ENCODE measurements around the gene CDC5L.

The CDC5L gene

DNA sequence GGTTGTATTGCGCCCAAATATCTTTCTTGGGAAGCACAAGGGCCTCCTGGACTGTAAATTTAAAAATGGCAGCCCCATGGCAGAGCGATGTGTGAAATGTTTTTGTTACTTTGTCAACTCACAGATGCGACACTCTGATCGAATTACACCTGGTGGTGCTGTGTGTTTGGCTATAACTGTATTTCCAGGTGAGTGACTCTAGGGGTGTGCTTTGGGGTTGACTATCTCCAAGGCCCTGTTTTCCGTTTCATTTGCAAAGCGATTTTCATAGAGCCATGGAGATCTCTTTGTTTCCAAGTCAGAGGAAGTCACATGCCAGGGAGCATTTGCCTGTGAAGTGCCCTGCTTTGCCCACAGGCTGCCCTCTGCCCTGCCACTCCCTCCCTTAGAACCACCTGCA lies 93.5 kb downstream of the CDC5L start:
- Histone ChIP-seq H3K27me3 (ENCODE audit: low read length) (no peaks in the 10 kb centered on the region), H3K4me3 (ENCODE audit: insufficient read depth, low read length, poor library complexity, severe bottlenecking) (no peak overlapping the region), H2AFZ (ENCODE audit: low read depth, low read length, severe bottlenecking) (no peak overlapping the region), H4K20me1 (ENCODE audit: low read depth, low read length) (no peaks in the 10 kb centered on the region), H3K9me3 (ENCODE audit: insufficient read depth, low read length) (no peaks in the 10 kb centered on the region), H3K27ac (ENCODE audit: low read depth, low read length) (no peak overlapping the region), H3K4me2 (ENCODE audit: low read depth, low read length, poor library complexity, severe bottlenecking) (no peak overlapping the region), H3K36me3 (ENCODE audit: low read length) (no peaks in the 10 kb centered on the region), H3K79me2 (ENCODE audit: insufficient read depth, low read length) (no peaks in the 10 kb centered on the region), H3K9me2 (replicated peaks; ENCODE audit: insufficient read depth, low read length) (no peaks in the 10 kb centered on the region), H3K9ac (ENCODE audit: low read length) (no peak overlapping the region), H3F3A (ENCODE audit: insufficient read depth) (no peaks in the 10 kb centered on the region)
- TF ChIP-seq EZH2phosphoT487 (conservative IDR thresholded peaks at IDR 0.05; ENCODE audit: low read length) (no peak), CTCF (IDR thresholded peaks at IDR 0.05; ENCODE audit: insufficient read depth, low read length, poor library complexity, severe bottlenecking) (no peak)

DNA sequence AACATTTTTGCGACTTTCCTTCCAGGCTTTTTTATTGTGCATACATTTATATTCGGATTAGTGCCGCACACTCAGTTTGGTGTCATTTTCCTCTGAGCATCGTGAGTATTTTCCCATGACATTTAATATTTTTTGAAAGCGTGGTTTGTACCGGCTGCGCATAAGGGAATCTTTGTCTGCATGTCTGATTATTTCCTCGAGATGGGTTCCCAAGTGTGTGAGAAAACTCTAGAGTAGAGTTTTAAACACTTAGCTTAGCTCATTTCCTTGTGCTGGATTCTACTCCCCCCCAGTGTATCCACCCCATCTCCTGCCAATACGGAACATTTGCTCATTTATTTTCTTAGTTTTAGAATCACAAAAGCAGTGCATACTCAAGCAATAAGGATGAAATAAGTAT lies 94.3 kb downstream of the CDC5L start:
- no peaks in the 10 kb centered on the region for H3K36me3 ChIP-seq (ENCODE audit: low read length)
- H4K20me1 ChIP-seq (ENCODE audit: low read depth, low read length) = no peaks in the 10 kb centered on the region
- H3K9me2 ChIP-seq (replicated peaks; ENCODE audit: insufficient read depth, low read length) = no peaks in the 10 kb centered on the region
- H3K27me3 ChIP-seq (ENCODE audit: low read length) = no peaks in the 10 kb centered on the region
- no peak overlapping the region for H3K4me2 ChIP-seq (ENCODE audit: low read depth, low read length, poor library complexity, severe bottlenecking)
- H3F3A ChIP-seq (ENCODE audit: insufficient read depth) = no peaks in the 10 kb centered on the region
- TF ChIP-seq CTCF (IDR thresholded peaks at IDR 0.05; ENCODE audit: insufficient read depth, low read length, poor library complexity, severe bottlenecking) = no peak
- no peak overlapping the region for H3K4me3 ChIP-seq (ENCODE audit: insufficient read depth, low read length, poor library complexity, severe bottlenecking)
- no peaks in the 10 kb centered on the region for H3K79me2 ChIP-seq (ENCODE audit: insufficient read depth, low read length)
- no peaks in the 10 kb centered on the region for H3K9me3 ChIP-seq (ENCODE audit: insufficient read depth, low read length)
- H3K27ac ChIP-seq (ENCODE audit: low read depth, low read length) = no peak overlapping the region
- H2AFZ ChIP-seq (ENCODE audit: low read depth, low read length, severe bottlenecking) = no peak overlapping the region
- H3K9ac ChIP-seq (ENCODE audit: low read length) = no peak overlapping the region

- no peaks in the 10 kb centered on the region for H3K36me3 ChIP-seq (ENCODE audit: low read length)
- H3K79me2 ChIP-seq (ENCODE audit: insufficient read depth, low read length) = no peaks in the 10 kb centered on the region
- H2AFZ ChIP-seq (ENCODE audit: low read depth, low read length, severe bottlenecking) = no peak overlapping the region
- no peak for TF ChIP-seq EZH2phosphoT487 (conservative IDR thresholded peaks at IDR 0.05; ENCODE audit: low read length)
- no peak for TF ChIP-seq CTCF (IDR thresholded peaks at IDR 0.05; ENCODE audit: insufficient read depth, low read length, poor library complexity, severe bottlenecking)
- H3K9me2 ChIP-seq (replicated peaks; ENCODE audit: insufficient read depth, low read length) = no peaks in the 10 kb centered on the region
- H3K27ac ChIP-seq (ENCODE audit: low read depth, low read length) = no peak overlapping the region
- no peak overlapping the region for H3K4me3 ChIP-seq (ENCODE audit: insufficient read depth, low read length, poor library complexity, severe bottlenecking)
- no peak overlapping the region for H3K9ac ChIP-seq (ENCODE audit: low read length)
- no peaks in the 10 kb centered on the region for H3F3A ChIP-seq (ENCODE audit: insufficient read depth)
- no peaks in the 10 kb centered on the region for H3K9me3 ChIP-seq (ENCODE audit: insufficient read depth, low read length)
- no peaks in the 10 kb centered on the region for H4K20me1 ChIP-seq (ENCODE audit: low read depth, low read length)
- H3K27me3 ChIP-seq (ENCODE audit: low read length) = no peaks in the 10 kb centered on the region
- no peak overlapping the region for H3K4me2 ChIP-seq (ENCODE audit: low read depth, low read length, poor library complexity, severe bottlenecking)
Observed at GRCh38 chr6:44485601-44486401, 98.3 kb downstream of the CDC5L start.
